Tibial nerve (tissue), 4 donors: Measurements from ENCODE around the gene TRAK1.

Experiments used
- CTCF ChIP-seq, 5 experiments: fragments of 200-600 bp in 3 of 5; fragments of 450-650 bp in 2 of 5; sonication (generic) in 3 of 5; IDR thresholded peaks; one replicate each; pipeline ENCODE4 v1.5.1; 2016 to 2019; ENCODE audit warnings: antibody characterized with exemption in 5 of 5, mild to moderate bottlenecking in 3 of 5, moderate library complexity in 2 of 5
- EP300 ChIP-seq, 2 donors: sonication (generic); formaldehyde crosslinking; IDR thresholded peaks; one replicate each; pipeline ENCODE4 v1.6.1; 2017; ENCODE audit warnings: antibody characterized with exemption in 2 of 2, mild to moderate bottlenecking in 1 of 2
- POLR2A ChIP-seq, 2 donors: fragments of 450-650 bp; IDR thresholded peaks; one replicate each; pipeline ENCODE4 v1.6.1; 2017; ENCODE audit warnings: antibody characterized with exemption in 2 of 2, mild to moderate bottlenecking in 2 of 2, moderate library complexity in 2 of 2

- TF ChIP-seq CTCF (IDR thresholded peaks at IDR 0.05) (no peak), POLR2A (IDR thresholded peaks at IDR 0.05) (no peak), EP300 (IDR thresholded peaks at IDR 0.05) (no peak)
Observed at GRCh38 chr3:42157540-42158538, 66.7 kb downstream of the TRAK1 start.
